ENCODE results near the gene PASK.

Gene PASK

DNA sequence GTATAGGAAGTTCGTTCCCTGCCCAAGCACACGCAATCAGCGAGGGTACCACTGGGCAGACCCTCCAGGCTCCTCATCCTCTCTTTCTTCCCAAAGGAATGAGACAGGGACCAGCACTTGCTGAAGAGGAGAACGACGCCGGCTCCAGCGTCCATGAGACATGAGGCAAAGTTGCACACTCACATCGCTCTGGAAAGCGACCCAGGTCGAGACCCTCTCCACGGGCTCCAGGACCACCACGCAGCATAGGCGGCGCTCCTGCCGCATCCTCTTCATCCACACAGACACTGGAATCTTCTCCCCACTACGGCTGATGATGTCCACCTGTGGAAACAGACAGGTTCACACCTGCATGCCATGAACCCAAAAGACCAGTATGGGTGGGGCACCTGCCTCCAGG lies 10.8 kb downstream of the PASK start:
- no peak overlapping the region for H3K9ac ChIP-seq (ENCODE audit: insufficient read length)
- H3K9me3 ChIP-seq (ENCODE audit: low read depth, low read length) = no peaks in the 10 kb centered on the region
- no peak overlapping the region for H3K27ac ChIP-seq
- H3K36me3 ChIP-seq (ENCODE audit: insufficient read depth, low read length) = peaks cover 17% of the 10 kb centered on the region; the same call in 1 of the 2 replicates
- no peak for TF ChIP-seq POLR2AphosphoS5 (IDR thresholded peaks at IDR 0.05; ENCODE audit: borderline replicate concordance, low read depth, low read length)
- no peak for TF ChIP-seq FOXP2 (optimal IDR thresholded peaks at IDR 0.05; ENCODE audit: control extremely low read depth, extremely low read length, insufficient read depth)
- no peak for TF ChIP-seq EZH2 (IDR thresholded peaks at IDR 0.05)
- no peak for DNase-seq (ENCODE audit: low read depth, low spot score)
- no peak overlapping the region for H3K4me3 ChIP-seq

DNA sequence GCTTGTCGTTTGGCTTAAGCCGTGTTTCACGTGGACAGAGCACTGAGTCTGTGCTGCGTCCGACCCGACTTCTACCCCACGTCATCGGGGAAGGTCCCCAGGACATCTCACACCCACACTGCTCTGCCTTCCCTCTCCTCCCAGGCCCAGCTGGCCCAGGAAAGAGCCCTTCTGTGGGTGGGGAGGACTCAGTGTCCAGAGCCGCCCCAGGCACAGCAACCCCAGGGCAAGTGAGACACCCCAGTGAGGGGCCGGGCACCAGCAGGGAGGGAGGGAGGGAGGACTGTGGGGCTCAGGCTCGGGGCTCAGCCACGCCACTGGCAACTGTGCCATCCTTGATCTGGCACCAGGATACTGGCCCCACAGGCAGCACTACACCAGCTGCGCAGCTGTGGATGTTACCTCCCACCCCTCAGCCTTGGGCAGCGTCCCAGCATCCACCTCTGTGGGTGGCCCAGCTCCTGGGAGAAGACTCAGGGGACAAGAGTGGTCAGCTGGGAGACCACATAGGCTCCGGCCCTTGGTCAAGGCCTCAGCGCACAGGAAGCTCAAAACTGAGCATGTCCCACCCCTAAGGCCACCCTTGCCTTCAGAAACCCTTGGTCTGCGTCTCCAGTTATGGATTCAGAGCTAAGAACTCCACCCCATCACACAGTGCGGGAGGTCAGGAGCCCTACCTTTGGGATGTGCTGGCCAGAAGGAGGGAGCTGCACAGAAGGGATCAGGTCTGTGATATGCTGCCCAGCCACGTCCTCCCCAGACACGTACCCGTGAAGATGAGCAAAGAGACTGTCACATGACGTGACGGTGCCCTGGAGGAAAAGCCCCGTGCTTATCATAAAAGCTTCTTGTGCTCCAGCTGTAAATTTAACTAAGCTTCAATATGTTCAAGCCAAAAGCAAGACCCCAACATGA lies 11.7 kb downstream of the PASK start:
- Histone ChIP-seq H3K27ac (no peak overlapping the region), H3K9ac (ENCODE audit: insufficient read length) (no peak overlapping the region), H3K36me3 (ENCODE audit: insufficient read depth, low read length) (peaks cover 22% of the 10 kb centered on the region; the same call in 1 of the 2 replicates), H3K9me3 (ENCODE audit: low read depth, low read length) (no peaks in the 10 kb centered on the region), H3K4me3 (no peak overlapping the region)
- TF ChIP-seq EZH2 (IDR thresholded peaks at IDR 0.05) (no peak), POLR2AphosphoS5 (IDR thresholded peaks at IDR 0.05; ENCODE audit: borderline replicate concordance, low read depth, low read length) (no peak), FOXP2 (optimal IDR thresholded peaks at IDR 0.05; ENCODE audit: control extremely low read depth, extremely low read length, insufficient read depth) (no peak)
- DNase-seq (ENCODE audit: low read depth, low spot score) = no peak

DNA sequence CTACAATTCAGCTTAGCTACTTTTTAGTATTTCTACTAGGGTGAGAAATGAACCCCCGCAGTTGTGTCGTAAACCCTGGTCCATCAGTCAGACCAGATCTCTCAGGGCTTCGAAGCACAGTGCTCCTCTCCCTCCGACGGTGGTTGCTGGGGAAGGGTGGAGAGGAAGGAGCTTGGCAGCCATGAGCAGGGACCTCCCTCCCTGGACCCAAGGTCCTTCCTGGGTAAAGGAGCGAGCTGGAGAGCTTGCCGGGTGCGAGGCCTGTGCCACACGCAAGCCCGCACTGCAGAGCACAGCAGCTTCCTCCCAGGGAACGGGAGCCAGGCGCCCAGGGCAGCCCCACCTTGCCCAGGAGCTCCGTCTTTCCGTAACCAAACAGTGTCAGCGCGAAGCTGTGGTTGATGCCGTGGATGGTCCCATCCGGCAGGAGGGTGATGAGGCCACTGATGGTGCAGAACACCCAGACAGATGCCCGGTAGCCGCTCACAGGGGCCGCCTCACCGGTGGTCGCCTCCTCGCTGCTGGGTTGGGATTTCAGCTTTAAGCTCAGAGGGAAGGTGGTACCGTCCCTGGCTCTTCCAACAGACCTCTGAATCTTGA lies 12.5 kb downstream of the PASK start:
- no peak overlapping the region for H3K27ac ChIP-seq
- DNase-seq (ENCODE audit: low read depth, low spot score) = no peak
- TF ChIP-seq FOXP2 (optimal IDR thresholded peaks at IDR 0.05; ENCODE audit: control extremely low read depth, extremely low read length, insufficient read depth) (no peak), POLR2AphosphoS5 (IDR thresholded peaks at IDR 0.05; ENCODE audit: borderline replicate concordance, low read depth, low read length) (no peak), EZH2 (IDR thresholded peaks at IDR 0.05) (no peak)
- no peaks in the 10 kb centered on the region for H3K9me3 ChIP-seq (ENCODE audit: low read depth, low read length)
- peaks cover 24% of the 10 kb centered on the region; the same call in 1 of the 2 replicates for H3K36me3 ChIP-seq (ENCODE audit: insufficient read depth, low read length)
- H3K4me3 ChIP-seq = no peak overlapping the region
- H3K9ac ChIP-seq (ENCODE audit: insufficient read length) = no peak overlapping the region

DNA sequence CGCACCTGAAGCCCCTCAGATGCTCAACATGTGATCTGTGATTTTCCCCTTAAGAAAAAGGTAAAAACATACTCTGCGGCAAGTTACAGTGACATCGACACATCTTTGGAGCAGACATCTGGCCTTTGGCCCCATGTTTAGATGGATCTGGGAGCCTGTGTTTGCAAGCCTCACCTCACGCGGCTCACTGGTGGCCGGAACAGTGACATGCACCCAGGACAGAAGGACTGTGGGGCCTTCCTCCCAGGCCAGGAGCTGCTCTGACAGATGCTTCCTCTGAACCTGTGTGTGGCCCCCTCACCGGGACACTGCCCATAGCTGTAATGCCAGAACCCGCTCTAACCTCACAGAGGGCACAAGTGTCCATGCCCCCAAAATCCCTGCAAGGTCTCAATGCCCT lies 13.1 kb downstream of the PASK start:
- peaks cover 28% of the 10 kb centered on the region; the same call in 1 of the 2 replicates for H3K36me3 ChIP-seq (ENCODE audit: insufficient read depth, low read length)

DNA sequence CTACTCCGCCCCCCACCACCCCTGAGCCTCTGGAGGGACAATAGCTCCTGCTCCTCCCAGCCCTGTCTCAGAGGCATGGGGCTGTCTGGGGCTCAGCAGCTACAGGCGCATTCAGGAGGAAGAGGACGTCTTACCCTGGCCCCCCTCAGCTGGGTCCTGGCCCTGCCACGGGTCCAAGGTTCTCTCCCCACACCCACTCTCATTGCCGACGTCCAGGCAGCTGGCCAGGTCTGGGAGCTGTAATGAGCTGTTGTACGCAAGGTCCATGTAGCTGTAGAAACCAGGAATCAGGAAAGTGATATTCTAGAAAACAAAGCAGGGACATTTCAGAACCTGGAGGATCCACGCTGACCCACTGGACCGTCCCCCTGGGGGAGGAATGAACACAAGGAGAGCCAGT lies 13.5 kb downstream of the PASK start:
- H3K4me3 ChIP-seq = no peak overlapping the region
- H3K36me3 ChIP-seq (ENCODE audit: insufficient read depth, low read length) = peaks cover 26% of the 10 kb centered on the region; the same call in 1 of the 2 replicates
- no peak for DNase-seq (ENCODE audit: low read depth, low spot score)
- no peaks in the 10 kb centered on the region for H3K9me3 ChIP-seq (ENCODE audit: low read depth, low read length)
- no peak overlapping the region for H3K9ac ChIP-seq (ENCODE audit: insufficient read length)
- TF ChIP-seq FOXP2 (optimal IDR thresholded peaks at IDR 0.05; ENCODE audit: control extremely low read depth, extremely low read length, insufficient read depth) (no peak), POLR2AphosphoS5 (IDR thresholded peaks at IDR 0.05; ENCODE audit: borderline replicate concordance, low read depth, low read length) (no peak)
- H3K27ac ChIP-seq = no peak overlapping the region

More for the DNA sequence above, 13.1 kb downstream of the PASK start:
- TF ChIP-seq FOXP2 (optimal IDR thresholded peaks at IDR 0.05; ENCODE audit: control extremely low read depth, extremely low read length, insufficient read depth) (no peak), POLR2AphosphoS5 (IDR thresholded peaks at IDR 0.05; ENCODE audit: borderline replicate concordance, low read depth, low read length) (no peak), EZH2 (IDR thresholded peaks at IDR 0.05) (no peak)
- Histone ChIP-seq H3K9ac (ENCODE audit: insufficient read length) (no peak overlapping the region), H3K9me3 (ENCODE audit: low read depth, low read length) (no peaks in the 10 kb centered on the region), H3K4me3 (no peak overlapping the region), H3K27ac (no peak overlapping the region)
- DNase-seq (ENCODE audit: low read depth, low spot score) = no peak

DNA sequence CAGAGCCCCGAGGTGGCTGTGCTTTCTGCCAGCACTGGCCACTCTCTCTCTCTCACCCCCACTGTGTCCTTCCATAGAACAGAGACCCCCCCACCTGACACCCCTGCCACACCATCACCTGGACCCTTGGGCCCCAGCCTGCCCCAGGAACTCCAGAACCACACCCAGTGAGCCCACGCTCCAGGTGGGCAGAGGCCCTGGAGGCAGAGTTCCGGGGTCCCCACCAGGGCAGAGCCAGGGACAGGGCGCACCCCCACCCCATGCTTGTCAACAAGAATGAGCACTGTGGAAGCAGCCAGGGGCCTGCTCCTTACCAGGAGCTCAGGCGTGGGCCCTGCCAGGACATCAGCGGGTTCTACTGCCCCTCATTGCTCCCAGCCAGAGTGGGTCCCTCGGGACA lies 14.6 kb downstream of the PASK start:
- no peaks in the 10 kb centered on the region for H3K9me3 ChIP-seq (ENCODE audit: low read depth, low read length)
- no peak overlapping the region for H3K27ac ChIP-seq
- no peak overlapping the region for H3K9ac ChIP-seq (ENCODE audit: insufficient read length)
- DNase-seq (ENCODE audit: low read depth, low spot score) = no peak
- H3K4me3 ChIP-seq = no peak overlapping the region
- TF ChIP-seq EZH2 (IDR thresholded peaks at IDR 0.05) (no peak), POLR2AphosphoS5 (IDR thresholded peaks at IDR 0.05; ENCODE audit: borderline replicate concordance, low read depth, low read length) (no peak), FOXP2 (optimal IDR thresholded peaks at IDR 0.05; ENCODE audit: control extremely low read depth, extremely low read length, insufficient read depth) (no peak)
- H3K36me3 ChIP-seq (ENCODE audit: insufficient read depth, low read length) = peaks cover 31% of the 10 kb centered on the region; the same call in 1 of the 2 replicates

DNA sequence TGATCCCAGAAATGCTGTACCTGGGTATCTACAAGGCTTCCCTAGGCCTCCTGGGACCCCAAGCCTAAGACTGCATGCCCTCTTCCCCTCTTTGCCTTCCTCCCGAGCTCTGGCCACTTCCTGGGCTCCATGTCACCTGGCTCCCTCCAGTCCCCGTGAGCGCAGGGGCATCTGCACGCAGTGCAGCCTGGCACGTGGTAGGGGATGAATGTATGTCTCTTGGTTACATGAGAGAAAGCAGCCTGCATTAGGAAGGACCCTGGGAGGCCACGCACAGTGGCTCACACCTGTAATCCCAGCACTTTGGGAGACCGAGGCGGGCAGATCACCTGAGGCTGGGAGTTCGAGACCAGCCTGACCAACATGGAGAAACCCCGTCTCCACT lies 15.8 kb downstream of the PASK start:
- TF ChIP-seq EZH2 (IDR thresholded peaks at IDR 0.05) = no peak
- TF ChIP-seq FOXP2 (optimal IDR thresholded peaks at IDR 0.05; ENCODE audit: control extremely low read depth, extremely low read length, insufficient read depth) = no peak
- no peak for TF ChIP-seq POLR2AphosphoS5 (IDR thresholded peaks at IDR 0.05; ENCODE audit: borderline replicate concordance, low read depth, low read length)
- H3K36me3 ChIP-seq (ENCODE audit: insufficient read depth, low read length) = peaks cover 31% of the 10 kb centered on the region; the same call in 1 of the 2 replicates
- no peaks in the 10 kb centered on the region for H3K9me3 ChIP-seq (ENCODE audit: low read depth, low read length)
- H3K4me3 ChIP-seq = no peak overlapping the region
- no peak overlapping the region for H3K27ac ChIP-seq
- DNase-seq (ENCODE audit: low read depth, low spot score) = no peak
- no peak overlapping the region for H3K9ac ChIP-seq (ENCODE audit: insufficient read length)
